Activated CD8-positive, alpha-beta T cell treated with anti-CD3 and anti-CD28 coated beads for 36 hours (primary cell): ENCODE data around the gene CELA3B. TPM values are rescaled to one million over a fixed set of nuclear protein-coding genes. Genes with fewer than 3 reads are reported as not detected.
A peak's percentile ranks its signal among the peaks of the same experiment; 100 is the strongest.

Source experiments
- ATAC-seq: fragments of 200-7000 bp; cut with Tn5 transposase; one replicate; pipeline ENCODE4 v1.10.0; 2021; ENCODE audit warnings: mild to moderate bottlenecking, moderate library complexity
- CTCF ChIA-PET: fragments of 350-600 bp; sonication (Branson Sonifier 250); formaldehyde crosslinking; loops from one replicate; lab custom pipeline; 2021; ENCODE audit warnings: antibody characterized with exemption; lab: Charles Lee
- POLR2A ChIA-PET: fragments of 350-600 bp; sonication (Branson Sonifier 250); formaldehyde crosslinking; loops from one replicate; lab custom pipeline; 2021; ENCODE audit warnings: antibody characterized with exemption; lab: Charles Lee
- DNase-seq: peaks from one replicate; pipeline ENCODE4 v3.0.0-alpha.2; 2020
- H3K27ac Mint-ChIP-seq: one replicate; pipeline ENCODE4 v1.8.0; 2021; ENCODE audit warnings: mild to moderate bottlenecking, mixed read lengths
- H3K27me3 Mint-ChIP-seq: one replicate; pipeline ENCODE4 v1.8.0; 2021; ENCODE audit warnings: mixed read lengths
- H3K36me3 Mint-ChIP-seq: one replicate; pipeline ENCODE4 v1.8.0; 2021; ENCODE audit warnings: low read depth, mixed read lengths
- H3K4me1 Mint-ChIP-seq: one replicate; pipeline ENCODE4 v1.8.0; 2021; ENCODE audit warnings: low read depth, mixed read lengths
- H3K4me3 Mint-ChIP-seq: one replicate; pipeline ENCODE4 v1.8.0; 2021; ENCODE audit warnings: mild to moderate bottlenecking, moderate library complexity, mixed read lengths
- H3K9me3 Mint-ChIP-seq: one replicate; pipeline ENCODE4 v1.8.0; 2021; ENCODE audit warnings: mixed read lengths
- intact Hi-C: fragments of 100-400 bp; cut with micrococcal nuclease; formaldehyde crosslinking; loops from one replicate; pipeline ENCODE4 v1.10.0; 2022
- total RNA-seq, 2 experiments: library from RNA; stranded (reverse); gene quantifications; one replicate each; pipeline ENCODE4 v1.2.3, GENCODE V29; 2021
- TF ChIP-seq, protein P1 (sequence below): fragments of 200-600 bp; IDR thresholded peaks from one replicate; pipeline ENCODE4 v1.8.0; 2022; ENCODE audit warnings: antibody characterized with exemption, mild to moderate bottlenecking

The CELA3B gene
- total RNA-seq, 2 experiments from 2014 or later = not detected

DNA sequence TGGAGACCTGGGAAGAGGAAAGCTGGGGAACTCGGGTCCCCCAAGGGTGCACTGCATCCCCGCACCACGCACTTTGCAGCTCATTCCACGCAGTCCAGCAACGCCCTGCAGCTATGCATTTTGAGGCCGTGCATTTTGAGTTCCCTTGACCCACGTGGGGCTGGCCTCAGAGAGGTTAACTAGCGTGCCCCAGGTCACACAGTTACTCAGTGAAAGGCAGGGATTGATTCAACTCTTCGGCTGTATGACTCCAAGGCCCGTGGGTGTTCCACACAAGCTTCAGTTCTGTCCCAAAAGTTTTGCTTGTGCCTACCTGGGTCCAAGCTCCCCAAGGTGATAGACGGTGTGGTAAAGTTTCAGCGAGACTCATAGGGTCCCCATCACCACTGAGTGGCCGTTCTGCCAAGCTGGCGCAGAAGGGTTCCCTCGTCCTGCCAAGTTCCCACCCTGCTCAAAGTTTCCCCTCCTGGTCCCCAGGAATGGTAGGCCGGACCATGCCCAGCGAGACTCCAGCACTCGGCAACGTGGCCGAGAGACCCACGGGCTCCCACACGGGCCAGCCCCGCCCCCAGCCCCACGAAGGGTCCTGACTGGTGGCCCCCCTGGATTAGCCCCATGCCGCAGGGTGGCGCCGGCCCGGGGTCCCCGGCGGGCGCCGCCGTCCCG is 40.3 kb upstream of the CELA3B start:
- TF ChIP-seq, protein P1, sequence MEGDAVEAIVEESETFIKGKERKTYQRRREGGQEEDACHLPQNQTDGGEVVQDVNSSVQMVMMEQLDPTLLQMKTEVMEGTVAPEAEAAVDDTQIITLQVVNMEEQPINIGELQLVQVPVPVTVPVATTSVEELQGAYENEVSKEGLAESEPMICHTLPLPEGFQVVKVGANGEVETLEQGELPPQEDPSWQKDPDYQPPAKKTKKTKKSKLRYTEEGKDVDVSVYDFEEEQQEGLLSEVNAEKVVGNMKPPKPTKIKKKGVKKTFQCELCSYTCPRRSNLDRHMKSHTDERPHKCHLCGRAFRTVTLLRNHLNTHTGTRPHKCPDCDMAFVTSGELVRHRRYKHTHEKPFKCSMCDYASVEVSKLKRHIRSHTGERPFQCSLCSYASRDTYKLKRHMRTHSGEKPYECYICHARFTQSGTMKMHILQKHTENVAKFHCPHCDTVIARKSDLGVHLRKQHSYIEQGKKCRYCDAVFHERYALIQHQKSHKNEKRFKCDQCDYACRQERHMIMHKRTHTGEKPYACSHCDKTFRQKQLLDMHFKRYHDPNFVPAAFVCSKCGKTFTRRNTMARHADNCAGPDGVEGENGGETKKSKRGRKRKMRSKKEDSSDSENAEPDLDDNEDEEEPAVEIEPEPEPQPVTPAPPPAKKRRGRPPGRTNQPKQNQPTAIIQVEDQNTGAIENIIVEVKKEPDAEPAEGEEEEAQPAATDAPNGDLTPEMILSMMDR = no peak
- Mint-ChIP-seq H3K27ac (no peak overlapping the region), H3K27me3 (peaks cover 16% of the 10 kb centered on the region), H3K9me3 (no peaks in the 10 kb centered on the region), H3K4me3 (peak overlapping the region; percentile 75), H3K36me3 (no peaks in the 10 kb centered on the region), H3K4me1 (peaks cover 18% of the 10 kb centered on the region)
- DNase-seq (peak; percentile 24), ATAC-seq (peak; percentile 6)
- CTCF ChIA-PET = interaction anchor here (0.8 to 1.2 kb wide), 2 partner anchors 27 to 86 kb away, joined by 3 to 4 read pairs; no protein-coding TSS in a partner anchor
- intact Hi-C loops = no loop called here
- POLR2A ChIA-PET = interaction anchor here (0.9 to 1.3 kb wide), 3 partner anchors 9 to 23 kb away, joined by 3 read pairs; no protein-coding TSS in a partner anchor

- H3K4me1 Mint-ChIP-seq = peaks cover 18% of the 10 kb centered on the region
- intact Hi-C loops = no loop called here
- H3K27me3 Mint-ChIP-seq = peaks cover 16% of the 10 kb centered on the region
- H3K9me3 Mint-ChIP-seq = no peaks in the 10 kb centered on the region
- H3K4me3 Mint-ChIP-seq = peak within 1 kb of the TSS; percentile 75
- no peak for DNase-seq
- peak within 1 kb of the TSS; percentile 20 for H3K27ac Mint-ChIP-seq
- ChIA-PET CTCF (no interaction called here), POLR2A (interaction anchor here (0.9 to 1.3 kb wide), 3 partner anchors 8 to 23 kb away, joined by 3 read pairs; no protein-coding TSS in a partner anchor)
- TF ChIP-seq, protein P1 = no peak
- no peaks in the 10 kb centered on the region for H3K36me3 Mint-ChIP-seq
- no peak for ATAC-seq
These were observed 39.8 kb upstream of the CELA3B start, which contains the start of gene HSPG2 for GRCh38 chr1:21937034-21937371. HSPG2 (minus strand) TSS chr1:21937310; CDS start chr1:21937217, 93 bp downstream.

DNA sequence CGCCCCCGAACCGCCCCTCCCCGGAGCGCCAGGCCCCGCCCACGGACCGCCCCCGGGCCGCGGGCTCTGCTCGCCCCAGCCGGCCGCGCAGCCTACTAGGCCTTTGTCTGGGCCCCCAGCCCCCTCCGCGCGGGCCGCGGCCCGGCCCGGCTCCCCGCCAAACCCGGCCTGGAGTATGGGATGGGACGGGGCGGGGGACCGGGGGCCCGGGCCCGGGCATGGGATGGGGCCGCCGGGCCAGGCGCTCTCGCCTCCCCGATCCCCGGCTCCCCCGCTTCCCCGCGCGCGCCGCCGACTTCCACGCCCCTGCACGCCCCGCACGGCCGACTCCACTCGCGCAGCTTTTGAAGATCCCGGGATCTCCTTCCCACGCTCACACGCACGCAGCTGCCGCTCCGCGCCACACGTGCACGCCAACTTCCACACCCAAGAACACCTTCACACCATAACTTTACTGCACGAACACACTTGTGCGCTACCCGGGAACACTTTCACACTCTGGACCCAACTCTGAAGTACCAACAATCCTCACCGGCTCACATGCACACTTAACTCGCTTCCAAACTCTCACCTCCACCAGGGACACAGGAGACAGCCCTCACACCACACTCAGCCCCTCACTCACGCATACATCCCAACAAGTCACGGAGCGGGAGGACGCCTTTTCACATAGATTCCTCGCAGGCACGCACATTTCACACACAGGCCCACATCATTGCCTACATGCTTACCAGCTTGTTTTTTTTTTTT is 39.3 kb upstream of the CELA3B start:
- DNase-seq = peak; percentile 65
- CTCF ChIA-PET = no interaction called here
- Mint-ChIP-seq H3K4me1 (peaks cover 18% of the 10 kb centered on the region), H3K4me3 (peak overlapping the region; percentile 68), H3K27me3 (peaks cover 16% of the 10 kb centered on the region), H3K27ac (peak overlapping the region; percentile 20), H3K9me3 (no peaks in the 10 kb centered on the region), H3K36me3 (no peaks in the 10 kb centered on the region)
- POLR2A ChIA-PET = interaction anchor here (0.9 kb wide), 1 partner anchor 8 kb away, joined by 3 read pairs; no protein-coding TSS in a partner anchor
- TF ChIP-seq, protein P1 = no peak
- peak; percentile 89 for ATAC-seq
- intact Hi-C loops = no loop called here

DNA sequence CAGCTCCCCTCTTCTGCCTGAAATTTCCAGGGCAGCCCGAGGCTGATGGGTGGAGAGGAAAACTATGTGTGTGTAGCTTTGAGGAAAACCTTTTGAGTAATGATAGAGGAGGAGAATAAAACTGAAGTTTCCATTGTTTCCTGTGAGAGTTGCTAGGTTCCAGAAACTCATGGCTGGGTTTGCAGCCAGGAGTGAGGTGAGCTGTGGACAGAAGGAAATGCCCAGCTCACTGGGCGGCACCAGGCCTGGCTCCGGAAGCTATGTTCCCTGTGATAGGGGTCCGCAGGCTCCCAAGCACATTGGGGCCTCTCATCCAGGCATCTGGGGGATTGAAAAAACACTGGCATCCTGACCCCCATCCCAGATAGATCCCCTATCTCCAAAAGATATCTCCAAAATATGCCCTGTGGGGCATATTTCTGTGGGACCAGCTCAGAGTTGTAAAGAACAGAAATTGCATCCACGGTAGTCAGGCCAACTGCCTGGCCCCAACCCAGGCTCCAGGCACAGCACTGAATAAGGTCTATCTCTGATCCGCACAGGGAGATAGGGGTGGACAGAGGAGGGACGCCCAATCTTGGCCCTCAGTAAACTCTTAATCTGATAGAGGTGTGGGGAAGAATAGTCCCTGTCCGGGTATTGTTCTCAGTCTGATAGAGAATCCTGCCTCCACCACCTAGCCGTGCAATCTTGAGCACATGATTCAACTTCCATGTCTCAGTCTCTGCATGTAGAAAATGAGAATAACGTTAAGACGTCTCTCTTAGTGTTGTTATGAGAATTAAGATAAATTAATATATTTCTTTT is 37.9 kb upstream of the CELA3B start:
- Mint-ChIP-seq H3K9me3 (no peaks in the 10 kb centered on the region), H3K4me1 (peaks cover 14% of the 10 kb centered on the region), H3K36me3 (no peaks in the 10 kb centered on the region), H3K27ac (no peak overlapping the region), H3K27me3 (peaks cover 15% of the 10 kb centered on the region), H3K4me3 (peak overlapping the region; percentile 28)
- intact Hi-C loops = no loop called here
- ChIA-PET CTCF (interaction anchor here (1.4 kb wide), 2 partner anchors 17 to 25 kb away, joined by 3 to 6 read pairs; no protein-coding TSS in a partner anchor), POLR2A (interaction anchor here (0.9 kb wide), 1 partner anchor 156 kb away, joined by 3 read pairs; the partner anchor contains the start of gene USP48)
- no peak for ATAC-seq
- TF ChIP-seq, protein P1 = no peak
- no peak for DNase-seq
